ENCODE results near the gene SYT1.

SYT1 gene

DNA sequence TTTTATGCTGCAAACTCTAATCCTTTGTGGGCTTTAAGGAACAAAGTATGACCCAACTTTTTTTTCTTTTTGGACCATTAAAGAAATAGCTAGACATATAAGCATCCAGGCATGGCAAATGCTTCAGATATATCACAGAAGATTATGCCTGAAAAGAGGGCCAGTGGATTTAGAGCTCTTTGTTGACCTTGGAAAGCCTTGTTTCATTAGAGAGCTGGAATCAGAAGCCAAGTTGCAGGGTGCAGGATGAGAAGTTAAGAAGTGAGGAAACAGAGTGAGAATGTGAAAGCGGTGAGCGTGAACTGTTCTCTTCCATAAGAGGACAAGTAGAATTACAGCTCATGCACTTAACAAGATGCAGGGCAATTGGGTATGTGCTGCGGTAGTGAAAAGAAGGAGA lies 373.7 kb downstream of the SYT1 start:
- POLR2A ChIA-PET: no interaction called here
- CTCF ChIA-PET: interaction anchor here (1.8 kb wide), 1 partner anchor 23 kb away, joined by 4 read pairs; no protein-coding TSS in a partner anchor
- TF ChIP-seq CTCF (IDR thresholded peaks at IDR 0.05; ENCODE audit: control extremely low read depth, extremely low read depth, low read depth, missing control alignments): no peak
- DNase-seq (ENCODE audit: extremely low spot score): no peak

DNA sequence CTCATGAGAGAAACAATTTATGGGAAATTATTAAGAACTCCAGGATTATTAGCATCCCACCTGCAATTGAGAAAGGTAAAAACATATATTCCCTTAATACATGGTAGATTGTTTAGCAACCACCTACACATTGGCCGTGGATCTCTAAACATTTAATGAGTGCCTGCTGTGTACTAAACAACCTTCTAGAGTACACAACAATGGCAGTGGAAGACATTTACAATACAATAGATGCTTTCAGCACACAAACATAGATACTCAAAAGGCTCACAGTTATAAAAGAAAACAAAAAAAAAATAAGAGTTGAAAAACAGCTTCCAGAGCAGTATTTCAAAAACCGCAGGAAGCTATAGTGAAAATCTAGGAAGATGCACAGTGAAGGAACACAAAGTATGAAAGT lies 382.9 kb downstream of the SYT1 start:
- ChIA-PET CTCF (no interaction called here), POLR2A (no interaction called here)
- TF ChIP-seq CTCF (IDR thresholded peaks at IDR 0.05; ENCODE audit: control extremely low read depth, extremely low read depth, low read depth, missing control alignments): no peak
- DNase-seq (ENCODE audit: extremely low spot score): no peak

DNA sequence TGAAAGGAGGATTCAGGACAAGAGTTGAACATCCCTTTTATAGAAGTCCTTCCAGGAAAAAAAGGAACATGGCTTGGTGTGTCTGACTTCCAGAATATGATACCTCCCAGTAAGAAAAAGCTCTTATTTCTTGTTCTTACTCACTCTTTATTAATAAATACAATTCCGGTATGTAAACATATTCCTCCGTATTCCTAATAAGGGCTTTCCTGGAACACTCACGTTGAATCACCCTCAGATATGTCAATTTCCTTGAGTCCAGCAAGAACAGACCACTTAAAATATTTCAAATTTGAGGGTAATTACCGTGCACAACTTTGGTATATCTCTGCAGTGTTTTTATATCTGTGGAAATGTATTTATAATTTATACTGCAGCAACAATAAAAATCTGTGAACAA lies 385.6 kb downstream of the SYT1 start:
- DNase-seq (ENCODE audit: extremely low spot score): no peak
- ChIA-PET POLR2A (no interaction called here), CTCF (interaction anchor here (0.9 kb wide), 1 partner anchor 12 kb away, joined by 4 read pairs; no protein-coding TSS in a partner anchor)
- no peak for TF ChIP-seq CTCF (IDR thresholded peaks at IDR 0.05; ENCODE audit: control extremely low read depth, extremely low read depth, low read depth, missing control alignments)

- CTCF ChIA-PET: interaction anchor here (0.9 kb wide), 1 partner anchor 11 kb away, joined by 4 read pairs; no protein-coding TSS in a partner anchor
Observed at GRCh38 chr12:79250960-79251755, 386.6 kb downstream of the SYT1 start.

DNA sequence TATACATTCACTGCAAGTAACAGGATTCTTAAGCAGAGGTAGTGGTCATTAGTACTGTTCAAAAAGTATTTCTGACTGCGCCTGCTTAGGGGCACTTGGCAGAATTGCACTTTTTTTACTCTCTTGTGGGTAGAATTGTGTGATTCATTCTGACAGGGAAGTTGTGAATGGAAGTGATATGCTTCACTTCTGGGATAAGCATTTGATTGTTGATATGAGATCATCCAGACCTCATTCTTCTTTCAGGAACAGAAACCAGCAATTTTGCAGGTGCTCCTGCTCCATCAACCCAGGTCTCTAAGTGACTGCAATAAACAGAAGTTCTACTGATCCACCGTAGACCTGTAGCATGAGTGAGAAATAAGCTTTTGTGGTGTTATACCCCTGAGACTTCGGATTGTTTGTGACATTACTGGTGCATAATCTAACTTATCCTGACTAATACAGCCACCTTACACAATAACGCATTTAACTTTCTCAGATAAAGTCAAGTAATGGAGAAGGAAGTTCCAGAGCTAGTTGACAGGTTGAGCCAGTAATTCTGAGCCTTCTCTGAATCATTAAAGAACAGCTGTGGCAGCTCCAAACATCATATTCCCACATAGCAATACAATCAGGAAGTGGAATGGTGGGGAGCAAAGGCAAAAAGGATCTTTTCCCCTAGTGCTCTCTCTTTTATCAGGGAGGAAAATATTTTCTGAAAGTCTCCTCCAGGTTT lies 387.9 kb downstream of the SYT1 start:
- TF ChIP-seq CTCF (IDR thresholded peaks at IDR 0.05; ENCODE audit: control extremely low read depth, extremely low read depth, low read depth, missing control alignments): no peak
- CTCF ChIA-PET: interaction anchor here (1.6 kb wide), 1 partner anchor 12 kb away, joined by 3 read pairs; no protein-coding TSS in a partner anchor
- POLR2A ChIA-PET: no interaction called here
- no peak for DNase-seq (ENCODE audit: extremely low spot score)

More at GRCh38 chr12:79250960-79251755, 386.6 kb downstream of the SYT1 start:
- no peak for TF ChIP-seq CTCF (IDR thresholded peaks at IDR 0.05; ENCODE audit: control extremely low read depth, extremely low read depth, low read depth, missing control alignments)
- POLR2A ChIA-PET: no interaction called here
- no peak for DNase-seq (ENCODE audit: extremely low spot score)

DNA sequence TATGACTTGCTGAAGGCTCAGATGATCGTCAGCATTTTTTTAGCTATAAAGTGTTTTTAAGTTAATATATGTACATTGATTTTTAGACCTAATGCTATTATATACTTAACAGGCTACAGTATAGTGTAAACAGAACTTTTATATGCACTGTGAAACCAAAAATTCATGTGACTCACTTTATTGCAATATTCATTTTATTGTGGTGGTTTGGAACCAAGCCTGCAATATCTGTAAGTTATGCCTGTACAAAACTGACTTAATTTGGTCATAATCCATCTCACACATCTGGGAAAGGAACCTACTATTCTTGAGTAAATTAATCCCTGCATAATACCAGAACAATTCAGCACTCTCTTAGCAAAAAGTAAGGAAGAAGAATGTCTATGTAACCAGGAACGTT lies 390.7 kb downstream of the SYT1 start:
- TF ChIP-seq CTCF (IDR thresholded peaks at IDR 0.05; ENCODE audit: control extremely low read depth, extremely low read depth, low read depth, missing control alignments): no peak
- CTCF ChIA-PET: no interaction called here
- POLR2A ChIA-PET: no interaction called here
- DNase-seq (ENCODE audit: extremely low spot score): no peak
